ENCODE results near the gene TARS1. TPM values are rescaled to one million over a fixed set of nuclear protein-coding genes. Genes with fewer than 3 reads are reported as not detected.

Gene TARS1
- total RNA-seq, 1 experiment from 2014 or later, result 201 TPM

DNA sequence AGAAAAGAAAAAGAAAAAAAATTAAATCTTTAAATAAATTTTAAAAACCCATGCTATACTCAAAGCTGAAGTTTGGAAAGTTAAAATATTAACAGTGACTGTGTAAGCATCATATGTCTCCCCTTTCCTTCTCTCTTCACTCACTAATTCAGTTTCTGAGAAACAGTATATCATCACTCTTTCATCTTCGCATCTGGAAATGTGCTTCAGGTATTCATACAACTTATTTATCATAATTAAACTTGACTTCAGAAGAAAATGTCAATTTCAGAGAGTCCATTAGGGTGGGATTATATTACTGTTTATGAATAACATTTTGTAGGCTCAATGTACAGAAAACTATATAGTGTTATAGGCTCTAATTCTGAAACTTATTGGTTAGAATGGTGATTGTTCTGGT, 29.3 kb upstream of the TARS1 start:
- no peak for DNase-seq
- Mint-ChIP-seq H3K9me3 (ENCODE audit: low read depth, unreplicated experiment) (peaks cover 2% of the 10 kb centered on the region), H3K27ac (ENCODE audit: unreplicated experiment) (no peak overlapping the region), H3K27me3 (ENCODE audit: unreplicated experiment) (no peaks in the 10 kb centered on the region), H3K4me3 (ENCODE audit: low read depth, unreplicated experiment) (no peak overlapping the region), H3K36me3 (ENCODE audit: insufficient read depth, unreplicated experiment) (no peaks in the 10 kb centered on the region), H3K4me1 (ENCODE audit: low read depth, unreplicated experiment) (no peaks in the 10 kb centered on the region)
- TF ChIP-seq, protein P1, sequence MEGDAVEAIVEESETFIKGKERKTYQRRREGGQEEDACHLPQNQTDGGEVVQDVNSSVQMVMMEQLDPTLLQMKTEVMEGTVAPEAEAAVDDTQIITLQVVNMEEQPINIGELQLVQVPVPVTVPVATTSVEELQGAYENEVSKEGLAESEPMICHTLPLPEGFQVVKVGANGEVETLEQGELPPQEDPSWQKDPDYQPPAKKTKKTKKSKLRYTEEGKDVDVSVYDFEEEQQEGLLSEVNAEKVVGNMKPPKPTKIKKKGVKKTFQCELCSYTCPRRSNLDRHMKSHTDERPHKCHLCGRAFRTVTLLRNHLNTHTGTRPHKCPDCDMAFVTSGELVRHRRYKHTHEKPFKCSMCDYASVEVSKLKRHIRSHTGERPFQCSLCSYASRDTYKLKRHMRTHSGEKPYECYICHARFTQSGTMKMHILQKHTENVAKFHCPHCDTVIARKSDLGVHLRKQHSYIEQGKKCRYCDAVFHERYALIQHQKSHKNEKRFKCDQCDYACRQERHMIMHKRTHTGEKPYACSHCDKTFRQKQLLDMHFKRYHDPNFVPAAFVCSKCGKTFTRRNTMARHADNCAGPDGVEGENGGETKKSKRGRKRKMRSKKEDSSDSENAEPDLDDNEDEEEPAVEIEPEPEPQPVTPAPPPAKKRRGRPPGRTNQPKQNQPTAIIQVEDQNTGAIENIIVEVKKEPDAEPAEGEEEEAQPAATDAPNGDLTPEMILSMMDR (IDR thresholded peaks at IDR 0.05; ENCODE audit: unreplicated experiment), result no peak
- intact Hi-C loops (cut with micrococcal nuclease; ENCODE audit: unreplicated experiment), result no loop called here
- CTCF ChIA-PET, result no interaction called here
- no TSS peak for BruUV-seq (replicated peaks)

DNA sequence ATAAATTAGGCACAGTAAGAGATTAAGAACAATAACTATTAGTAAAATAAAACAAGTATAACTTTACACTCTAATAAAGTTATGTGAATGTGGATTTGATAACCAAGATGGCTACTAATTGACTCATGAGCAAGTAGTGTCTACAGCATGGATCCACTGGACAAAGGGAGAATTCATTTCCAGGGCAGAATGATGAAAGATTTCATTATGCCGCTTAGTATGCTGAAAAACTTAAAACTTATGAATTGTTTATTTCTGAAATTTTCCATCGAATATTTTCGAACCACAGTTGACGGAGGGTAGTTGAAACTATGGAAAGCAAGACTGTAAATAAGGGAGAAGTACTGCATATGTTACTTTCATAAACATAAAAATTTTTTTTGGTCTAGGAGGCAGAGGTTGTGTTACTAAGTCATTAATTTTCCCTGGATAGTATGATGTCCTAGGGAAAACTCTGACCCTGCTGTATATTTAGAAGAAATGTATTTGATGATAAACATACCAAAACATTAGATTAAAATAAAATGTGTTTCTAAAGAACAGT, 24.9 kb upstream of the TARS1 start:
- Mint-ChIP-seq H3K27ac (ENCODE audit: unreplicated experiment) (no peak overlapping the region), H3K36me3 (ENCODE audit: insufficient read depth, unreplicated experiment) (no peaks in the 10 kb centered on the region), H3K4me3 (ENCODE audit: low read depth, unreplicated experiment) (no peak overlapping the region), H3K4me1 (ENCODE audit: low read depth, unreplicated experiment) (no peaks in the 10 kb centered on the region), H3K27me3 (ENCODE audit: unreplicated experiment) (peaks cover 2% of the 10 kb centered on the region), H3K9me3 (ENCODE audit: low read depth, unreplicated experiment) (peaks cover 2% of the 10 kb centered on the region)
- no TSS peak for BruUV-seq (replicated peaks)
- intact Hi-C loops (cut with micrococcal nuclease; ENCODE audit: unreplicated experiment), result no loop called here
- no peak for DNase-seq
- CTCF ChIA-PET, result no interaction called here
- TF ChIP-seq, protein P1 (IDR thresholded peaks at IDR 0.05; ENCODE audit: unreplicated experiment), result no peak

DNA sequence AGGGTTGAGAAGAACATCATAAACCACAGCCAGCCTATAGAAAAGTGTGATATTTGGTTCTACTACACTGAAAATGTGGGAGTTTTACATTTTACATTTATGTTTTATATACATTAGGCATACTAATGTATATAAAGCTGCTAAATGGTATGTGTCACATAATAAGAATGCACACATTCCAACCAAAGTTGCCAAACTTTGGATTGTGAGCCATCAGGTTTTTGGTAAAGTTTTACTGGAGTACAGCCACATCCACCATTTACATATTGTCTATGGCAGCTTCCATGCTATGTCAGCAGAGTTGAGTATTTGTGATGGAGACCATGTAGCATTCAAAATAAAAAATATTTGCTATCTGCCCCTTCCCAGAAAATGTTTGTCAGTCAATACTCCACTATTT, 23.1 kb upstream of the TARS1 start:
- Mint-ChIP-seq H3K9me3 (ENCODE audit: low read depth, unreplicated experiment) (no peaks in the 10 kb centered on the region), H3K27ac (ENCODE audit: unreplicated experiment) (no peak overlapping the region), H3K4me3 (ENCODE audit: low read depth, unreplicated experiment) (no peak overlapping the region), H3K36me3 (ENCODE audit: insufficient read depth, unreplicated experiment) (no peaks in the 10 kb centered on the region), H3K27me3 (ENCODE audit: unreplicated experiment) (peaks cover 15% of the 10 kb centered on the region), H3K4me1 (ENCODE audit: low read depth, unreplicated experiment) (no peaks in the 10 kb centered on the region)
- BruUV-seq (replicated peaks), result no TSS peak
- no peak for DNase-seq
- TF ChIP-seq, protein P1 (IDR thresholded peaks at IDR 0.05; ENCODE audit: unreplicated experiment), result no peak
- intact Hi-C loops (cut with micrococcal nuclease; ENCODE audit: unreplicated experiment), result no loop called here
- CTCF ChIA-PET, result no interaction called here

DNA sequence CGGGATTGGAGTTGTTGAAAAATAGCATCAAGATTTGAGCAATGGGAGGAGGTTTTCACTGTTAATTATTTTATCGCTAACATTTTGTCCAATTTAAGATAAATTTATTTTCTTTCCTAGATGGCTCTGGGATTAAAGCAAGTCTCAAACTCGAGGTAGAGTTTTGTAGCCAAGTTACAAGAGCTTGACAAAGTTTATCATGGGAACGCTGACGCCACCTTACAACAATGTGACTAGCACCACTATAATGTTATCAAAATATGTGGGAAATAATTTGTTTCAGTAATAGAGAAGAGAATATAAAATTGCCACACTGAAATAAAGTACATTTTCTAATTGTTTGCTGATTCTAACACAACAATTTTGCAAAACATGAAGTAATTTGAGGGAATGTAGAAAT, 19.8 kb upstream of the TARS1 start:
- CTCF ChIA-PET, result no interaction called here
- intact Hi-C loops (cut with micrococcal nuclease; ENCODE audit: unreplicated experiment), result loop anchor here (5.0 to 10.0 kb wide), 3 partner anchors 239 to 796 kb away; no protein-coding TSS in a partner anchor
- Mint-ChIP-seq H3K27me3 (ENCODE audit: unreplicated experiment) (peaks cover 15% of the 10 kb centered on the region), H3K9me3 (ENCODE audit: low read depth, unreplicated experiment) (no peaks in the 10 kb centered on the region), H3K36me3 (ENCODE audit: insufficient read depth, unreplicated experiment) (no peaks in the 10 kb centered on the region), H3K27ac (ENCODE audit: unreplicated experiment) (no peak overlapping the region), H3K4me3 (ENCODE audit: low read depth, unreplicated experiment) (no peak overlapping the region), H3K4me1 (ENCODE audit: low read depth, unreplicated experiment) (no peaks in the 10 kb centered on the region)
- BruUV-seq (replicated peaks), result no TSS peak
- TF ChIP-seq, protein P1 (IDR thresholded peaks at IDR 0.05; ENCODE audit: unreplicated experiment), result no peak
- DNase-seq, result no peak
